HG02642 (cell line): Measurements from ENCODE around the gene TLL2.

Source experiments
- ATAC-seq: cut with Tn5 transposase; IDR thresholded peaks from one replicate; pipeline ENCODE4 v1.9.1; 2021; ENCODE audit warnings: mild to moderate bottlenecking; ENCODE audit not compliant: unreplicated experiment, poor library complexity

Gene TLL2

GRCh38 chr10:96436035-96436434 is 77.7 kb downstream of the TLL2 start:
- no peak for ATAC-seq

- ATAC-seq, result no peak
These were observed 82.3 kb downstream of the TLL2 start for GRCh38 chr10:96431211-96431970.

- ATAC-seq, result no peak
These were observed 86.4 kb downstream of the TLL2 start for GRCh38 chr10:96427291-96427690.

- ATAC-seq, result no peak
These were observed 91.2 kb downstream of the TLL2 start for GRCh38 chr10:96422525-96422924.

- no peak for ATAC-seq
These were observed 91.7 kb downstream of the TLL2 start for GRCh38 chr10:96421995-96422394.

GRCh38 chr10:96420228-96421009 is 93.3 kb downstream of the TLL2 start:
- ATAC-seq, result no peak

- ATAC-seq, result no peak
These were observed 94.4 kb downstream of the TLL2 start for GRCh38 chr10:96419351-96419750.

GRCh38 chr10:96418582-96418981 is 95.1 kb downstream of the TLL2 start:
- ATAC-seq, result no peak

- ATAC-seq, result no peak
These were observed 96.3 kb downstream of the TLL2 start for GRCh38 chr10:96417441-96417840.

GRCh38 chr10:96416643-96417042 is 97.1 kb downstream of the TLL2 start:
- ATAC-seq, result no peak

GRCh38 chr10:96415891-96416554 is 97.7 kb downstream of the TLL2 start:
- ATAC-seq, result no peak

GRCh38 chr10:96415150-96415890 is 98.4 kb downstream of the TLL2 start:
- no peak for ATAC-seq

- no peak for ATAC-seq
These were observed 99.4 kb downstream of the TLL2 start for GRCh38 chr10:96414303-96414702.

GRCh38 chr10:96413151-96413787 is 100.5 kb downstream of the TLL2 start:
- ATAC-seq, result no peak

- ATAC-seq, result no peak
These were observed 101.9 kb downstream of the TLL2 start for GRCh38 chr10:96411716-96412320.

- no peak for ATAC-seq
These were observed 103.4 kb downstream of the TLL2 start for GRCh38 chr10:96410296-96410695.

GRCh38 chr10:96408201-96408600 is 105.5 kb downstream of the TLL2 start:
- no peak for ATAC-seq

GRCh38 chr10:96407560-96408069 is 106.1 kb downstream of the TLL2 start:
- no peak for ATAC-seq

GRCh38 chr10:96406091-96406490 is 107.6 kb downstream of the TLL2 start:
- no peak for ATAC-seq
